HepG2 (cell line): ENCODE data around the gene TMEM53. TPM values are rescaled to one million over a fixed set of nuclear protein-coding genes. Genes with fewer than 3 reads are reported as not detected.

Source experiments
- ARNT2 ChIP-seq: sonication (generic); formaldehyde crosslinking; IDR thresholded peaks from 2 replicates; pipeline ENCODE4 v1.8.0; 2022; ENCODE audit warnings: mild to moderate bottlenecking, low read depth, missing genetic modification reagents, moderate library complexity
- DNMT3B ChIP-seq: conservative IDR thresholded peaks from 2 replicates; pipeline ENCODE4 v1.6.1; 2016; ENCODE audit warnings: missing biosample characterization, control low read depth
- FOXK2 ChIP-seq: fragments of 450-650 bp; IDR thresholded peaks from 2 replicates; pipeline ENCODE4 v1.6.1; 2016
- IKZF4 ChIP-seq: sonication (generic); formaldehyde crosslinking; IDR thresholded peaks from 2 replicates; pipeline ENCODE4 v1.5.1; 2020; ENCODE audit warnings: borderline replicate concordance, mild to moderate bottlenecking, low read depth, missing genetic modification reagents; ENCODE audit errors: not compliant biosample characterization
- KMT2A ChIP-seq: sonication (generic); formaldehyde crosslinking; IDR thresholded peaks from 2 replicates; pipeline ENCODE4 v1.4.0; 2020; ENCODE audit warnings: missing genetic modification reagents
- MLLT10 ChIP-seq: sonication (generic); formaldehyde crosslinking; IDR thresholded peaks from 2 replicates; pipeline ENCODE4 v1.4.0; 2020; ENCODE audit warnings: missing genetic modification reagents
- RAD21 ChIP-seq: fragments of 450-650 bp; formaldehyde crosslinking; IDR thresholded peaks from 2 replicates; pipeline ENCODE4 v1.5.0; 2020; ENCODE audit warnings: mild to moderate bottlenecking
- SRSF4 ChIP-seq: fragments of 200-400 bp; formaldehyde crosslinking; IDR thresholded peaks from one replicate; pipeline ENCODE4 v1.6.1; 2018; ENCODE audit warnings: mild to moderate bottlenecking, low read depth, low read length, moderate library complexity; ENCODE audit not compliant: poor library complexity, severe bottlenecking
- SRSF9 ChIP-seq: fragments of 200-400 bp; formaldehyde crosslinking; IDR thresholded peaks from 2 replicates; pipeline ENCODE4 v1.6.1; 2018; ENCODE audit warnings: borderline replicate concordance, mild to moderate bottlenecking, low read depth, low read length; ENCODE audit not compliant: insufficient read depth, poor library complexity, severe bottlenecking
- STAG1 ChIP-seq: sonication (generic); formaldehyde crosslinking; IDR thresholded peaks from 2 replicates; pipeline ENCODE4 v1.4.0; 2020; ENCODE audit warnings: missing genetic modification reagents
- XRCC5 ChIP-seq: fragments of 200-400 bp; formaldehyde crosslinking; optimal IDR thresholded peaks from 2 replicates; pipeline ENCODE3; 2017; ENCODE audit warnings: mild to moderate bottlenecking, low read length
- ZNF577 ChIP-seq: sonication (generic); formaldehyde crosslinking; IDR thresholded peaks from 2 replicates; pipeline ENCODE4 v1.4.0; 2020; ENCODE audit warnings: mild to moderate bottlenecking, low read depth, missing genetic modification reagents, borderline replicate concordance
- ZNF598 ChIP-seq: sonication (generic); formaldehyde crosslinking; IDR thresholded peaks from 2 replicates; pipeline ENCODE4 v1.5.1; 2020; ENCODE audit warnings: mild to moderate bottlenecking, missing genetic modification reagents, borderline replicate concordance
- polyA plus RNA-seq, 8 experiments: library from polyadenylated mRNA; depleted of rRNA in 3 of 8; stranded (reverse) in 7 of 8; unstranded in 1 of 8; fragments of >200 nt; fragmentation: Illumina TruSeq in 4 of 8; extraction: Trizol in 4 of 8; gene quantifications; 2 replicates each; pipeline versions ENCODE4 v1.2.1 to v1.2.3, GENCODE V29; 2011 to 2016; ENCODE audit warnings: low read depth in 4 of 8, missing spikeins in 1 of 8, mixed read lengths in 1 of 8; ENCODE audit not compliant: insufficient read depth in 1 of 8
- total RNA-seq, 5 experiments: library from RNA; depleted of rRNA; stranded (reverse); fragments of >200 nt; fragmentation: Illumina TruSeq; extraction: Trizol; gene quantifications; 2 replicates each; pipeline ENCODE4 v1.2.3, GENCODE V29; 2016; ENCODE audit warnings: low read depth in 1 of 5
- TF ChIP-seq, protein P1 (sequence below): IDR thresholded peaks from 2 replicates; pipeline ENCODE4 v1.6.1; 2016; ENCODE audit warnings: low read depth
- TF ChIP-seq, protein P2 (sequence below): sonication (generic); formaldehyde crosslinking; IDR thresholded peaks from 2 replicates; pipeline ENCODE4 v1.9.0; 2022; ENCODE audit warnings: missing genetic modification reagents, mild to moderate bottlenecking, borderline replicate concordance
- TF ChIP-seq, protein P3 (sequence below): sonication (generic); formaldehyde crosslinking; IDR thresholded peaks from 2 replicates; pipeline ENCODE4 v1.4.0; 2020; ENCODE audit warnings: missing genetic modification reagents
- TF ChIP-seq, protein P4 (sequence below): sonication (generic); formaldehyde crosslinking; IDR thresholded peaks from 2 replicates; pipeline ENCODE4 v1.4.0; 2020; ENCODE audit warnings: mild to moderate bottlenecking, missing genetic modification reagents
- TF ChIP-seq, protein P5 (sequence below): sonication (generic); formaldehyde crosslinking; IDR thresholded peaks from 2 replicates; pipeline ENCODE4 v1.4.0; 2020; ENCODE audit warnings: missing genetic modification reagents
- TF ChIP-seq, protein P6 (sequence below): sonication (generic); formaldehyde crosslinking; IDR thresholded peaks from 2 replicates; pipeline ENCODE4 v1.4.0; 2020; ENCODE audit warnings: missing genetic modification reagents, borderline replicate concordance

The TMEM53 gene
- total and polyA plus RNA-seq, 2 of the 13 experiments (the other 11 are each of a cell fraction or from before 2014, with no cell fraction given) = 12.6 to 20.2 TPM

DNA sequence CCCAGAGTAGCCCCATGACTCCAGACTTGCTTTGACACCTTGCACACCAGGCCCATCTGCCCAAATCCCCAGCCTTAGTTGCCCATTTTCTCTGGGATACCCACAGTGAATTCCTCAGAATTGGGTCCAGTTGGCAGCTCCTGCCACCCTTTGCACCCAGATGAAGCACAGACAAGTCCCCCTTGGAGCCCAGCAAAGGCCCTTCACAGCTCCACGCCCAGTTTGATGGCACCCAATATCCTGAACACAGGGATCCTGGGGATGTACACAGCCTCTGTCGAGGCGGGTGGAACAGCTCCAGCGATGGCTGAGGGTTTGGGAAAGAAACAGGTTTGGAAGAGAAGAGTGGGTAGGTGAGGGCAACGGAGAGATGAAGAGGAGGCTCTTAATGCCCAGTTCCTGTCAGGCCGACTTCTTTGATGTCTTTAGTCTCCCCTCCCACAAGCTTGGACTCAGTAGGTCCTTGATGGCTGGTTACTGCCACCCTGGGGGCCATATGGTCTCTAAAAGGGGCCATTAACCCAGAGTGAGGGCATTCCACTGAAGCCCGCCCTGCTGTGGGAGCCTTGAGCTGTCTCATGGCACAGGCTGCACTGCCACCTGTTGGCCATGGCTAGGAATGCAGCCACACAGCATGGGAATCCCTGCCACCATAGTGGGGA lies 21.7 kb downstream of the TMEM53 start (continued):
- TF ChIP-seq, protein P1, sequence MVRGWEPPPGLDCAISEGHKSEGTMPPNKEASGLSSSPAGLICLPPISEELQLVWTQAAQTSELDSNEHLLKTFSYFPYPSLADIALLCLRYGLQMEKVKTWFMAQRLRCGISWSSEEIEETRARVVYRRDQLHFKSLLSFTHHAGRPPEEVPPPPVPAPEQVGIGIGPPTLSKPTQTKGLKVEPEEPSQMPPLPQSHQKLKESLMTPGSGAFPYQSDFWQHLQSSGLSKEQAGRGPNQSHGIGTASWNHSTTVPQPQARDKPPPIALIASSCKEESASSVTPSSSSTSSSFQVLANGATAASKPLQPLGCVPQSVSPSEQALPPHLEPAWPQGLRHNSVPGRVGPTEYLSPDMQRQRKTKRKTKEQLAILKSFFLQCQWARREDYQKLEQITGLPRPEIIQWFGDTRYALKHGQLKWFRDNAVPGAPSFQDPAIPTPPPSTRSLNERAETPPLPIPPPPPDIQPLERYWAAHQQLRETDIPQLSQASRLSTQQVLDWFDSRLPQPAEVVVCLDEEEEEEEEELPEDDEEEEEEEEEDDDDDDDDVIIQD (CRISPR knock-in tag) = no peak
- TF ChIP-seq FOXK2 = no peak
- TF ChIP-seq XRCC5 = peak; percentile 88
- TF ChIP-seq, protein P2, sequence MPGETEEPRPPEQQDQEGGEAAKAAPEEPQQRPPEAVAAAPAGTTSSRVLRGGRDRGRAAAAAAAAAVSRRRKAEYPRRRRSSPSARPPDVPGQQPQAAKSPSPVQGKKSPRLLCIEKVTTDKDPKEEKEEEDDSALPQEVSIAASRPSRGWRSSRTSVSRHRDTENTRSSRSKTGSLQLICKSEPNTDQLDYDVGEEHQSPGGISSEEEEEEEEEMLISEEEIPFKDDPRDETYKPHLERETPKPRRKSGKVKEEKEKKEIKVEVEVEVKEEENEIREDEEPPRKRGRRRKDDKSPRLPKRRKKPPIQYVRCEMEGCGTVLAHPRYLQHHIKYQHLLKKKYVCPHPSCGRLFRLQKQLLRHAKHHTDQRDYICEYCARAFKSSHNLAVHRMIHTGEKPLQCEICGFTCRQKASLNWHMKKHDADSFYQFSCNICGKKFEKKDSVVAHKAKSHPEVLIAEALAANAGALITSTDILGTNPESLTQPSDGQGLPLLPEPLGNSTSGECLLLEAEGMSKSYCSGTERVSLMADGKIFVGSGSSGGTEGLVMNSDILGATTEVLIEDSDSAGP (CRISPR knock-in tag) = 0 out of 2 replicates have a peak, but pooled peaks have one; percentile 16
- TF ChIP-seq, protein P3, sequence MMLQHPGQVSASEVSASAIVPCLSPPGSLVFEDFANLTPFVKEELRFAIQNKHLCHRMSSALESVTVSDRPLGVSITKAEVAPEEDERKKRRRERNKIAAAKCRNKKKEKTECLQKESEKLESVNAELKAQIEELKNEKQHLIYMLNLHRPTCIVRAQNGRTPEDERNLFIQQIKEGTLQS = no peak
- TF ChIP-seq SRSF4 = no peak
- TF ChIP-seq, protein P4, sequence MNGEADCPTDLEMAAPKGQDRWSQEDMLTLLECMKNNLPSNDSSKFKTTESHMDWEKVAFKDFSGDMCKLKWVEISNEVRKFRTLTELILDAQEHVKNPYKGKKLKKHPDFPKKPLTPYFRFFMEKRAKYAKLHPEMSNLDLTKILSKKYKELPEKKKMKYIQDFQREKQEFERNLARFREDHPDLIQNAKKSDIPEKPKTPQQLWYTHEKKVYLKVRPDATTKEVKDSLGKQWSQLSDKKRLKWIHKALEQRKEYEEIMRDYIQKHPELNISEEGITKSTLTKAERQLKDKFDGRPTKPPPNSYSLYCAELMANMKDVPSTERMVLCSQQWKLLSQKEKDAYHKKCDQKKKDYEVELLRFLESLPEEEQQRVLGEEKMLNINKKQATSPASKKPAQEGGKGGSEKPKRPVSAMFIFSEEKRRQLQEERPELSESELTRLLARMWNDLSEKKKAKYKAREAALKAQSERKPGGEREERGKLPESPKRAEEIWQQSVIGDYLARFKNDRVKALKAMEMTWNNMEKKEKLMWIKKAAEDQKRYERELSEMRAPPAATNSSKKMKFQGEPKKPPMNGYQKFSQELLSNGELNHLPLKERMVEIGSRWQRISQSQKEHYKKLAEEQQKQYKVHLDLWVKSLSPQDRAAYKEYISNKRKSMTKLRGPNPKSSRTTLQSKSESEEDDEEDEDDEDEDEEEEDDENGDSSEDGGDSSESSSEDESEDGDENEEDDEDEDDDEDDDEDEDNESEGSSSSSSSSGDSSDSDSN (CRISPR knock-in tag) = no peak
- no peak for TF ChIP-seq ZNF577 (CRISPR knock-in tag)
- TF ChIP-seq RAD21 (CRISPR knock-in tag) = peak; percentile 88
- no peak for TF ChIP-seq DNMT3B (CRISPR knock-in tag)
- no peak for TF ChIP-seq SRSF9
- no peak for TF ChIP-seq ARNT2 (CRISPR knock-in tag)
- no peak for TF ChIP-seq MLLT10 (CRISPR knock-in tag)
- peak; percentile 87 for TF ChIP-seq STAG1 (CRISPR knock-in tag)
- peak; percentile 41; the same call in 1 of the 2 replicates for TF ChIP-seq ZNF598 (CRISPR knock-in tag)
- no peak for TF ChIP-seq KMT2A
- TF ChIP-seq, protein P5, sequence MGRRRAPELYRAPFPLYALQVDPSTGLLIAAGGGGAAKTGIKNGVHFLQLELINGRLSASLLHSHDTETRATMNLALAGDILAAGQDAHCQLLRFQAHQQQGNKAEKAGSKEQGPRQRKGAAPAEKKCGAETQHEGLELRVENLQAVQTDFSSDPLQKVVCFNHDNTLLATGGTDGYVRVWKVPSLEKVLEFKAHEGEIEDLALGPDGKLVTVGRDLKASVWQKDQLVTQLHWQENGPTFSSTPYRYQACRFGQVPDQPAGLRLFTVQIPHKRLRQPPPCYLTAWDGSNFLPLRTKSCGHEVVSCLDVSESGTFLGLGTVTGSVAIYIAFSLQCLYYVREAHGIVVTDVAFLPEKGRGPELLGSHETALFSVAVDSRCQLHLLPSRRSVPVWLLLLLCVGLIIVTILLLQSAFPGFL (CRISPR knock-in tag) = no peak
- TF ChIP-seq IKZF4 (CRISPR knock-in tag) = no peak
- TF ChIP-seq, protein P6, sequence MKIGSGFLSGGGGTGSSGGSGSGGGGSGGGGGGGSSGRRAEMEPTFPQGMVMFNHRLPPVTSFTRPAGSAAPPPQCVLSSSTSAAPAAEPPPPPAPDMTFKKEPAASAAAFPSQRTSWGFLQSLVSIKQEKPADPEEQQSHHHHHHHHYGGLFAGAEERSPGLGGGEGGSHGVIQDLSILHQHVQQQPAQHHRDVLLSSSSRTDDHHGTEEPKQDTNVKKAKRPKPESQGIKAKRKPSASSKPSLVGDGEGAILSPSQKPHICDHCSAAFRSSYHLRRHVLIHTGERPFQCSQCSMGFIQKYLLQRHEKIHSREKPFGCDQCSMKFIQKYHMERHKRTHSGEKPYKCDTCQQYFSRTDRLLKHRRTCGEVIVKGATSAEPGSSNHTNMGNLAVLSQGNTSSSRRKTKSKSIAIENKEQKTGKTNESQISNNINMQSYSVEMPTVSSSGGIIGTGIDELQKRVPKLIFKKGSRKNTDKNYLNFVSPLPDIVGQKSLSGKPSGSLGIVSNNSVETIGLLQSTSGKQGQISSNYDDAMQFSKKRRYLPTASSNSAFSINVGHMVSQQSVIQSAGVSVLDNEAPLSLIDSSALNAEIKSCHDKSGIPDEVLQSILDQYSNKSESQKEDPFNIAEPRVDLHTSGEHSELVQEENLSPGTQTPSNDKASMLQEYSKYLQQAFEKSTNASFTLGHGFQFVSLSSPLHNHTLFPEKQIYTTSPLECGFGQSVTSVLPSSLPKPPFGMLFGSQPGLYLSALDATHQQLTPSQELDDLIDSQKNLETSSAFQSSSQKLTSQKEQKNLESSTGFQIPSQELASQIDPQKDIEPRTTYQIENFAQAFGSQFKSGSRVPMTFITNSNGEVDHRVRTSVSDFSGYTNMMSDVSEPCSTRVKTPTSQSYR (CRISPR knock-in tag) = no peak
